Osteoblast (primary cell): ENCODE data around the gene AKAP7. TPM values are rescaled to one million over a fixed set of nuclear protein-coding genes. Genes with fewer than 3 reads are reported as not detected.
"Not testable (repeated sequence)": the region's sequence is repeated elsewhere in the genome, so short reads cannot be mapped to it uniquely, and the experiment has no call there.

Experiments
- DNase-seq: peaks from one replicate; pipeline ENCODE4 v3.0.0; 2011; ENCODE audit warnings: low spot score, mixed read lengths; ENCODE audit not compliant: insufficient read length; ENCODE audit errors: missing footprints
- H2AFZ ChIP-seq: 2 replicates; pipeline ENCODE4 v1.6.0; 2011; ENCODE audit warnings: mild to moderate bottlenecking, low read length
- H3K27ac ChIP-seq: 2 replicates; pipeline ENCODE4 v1.5.1; 2011; ENCODE audit warnings: mild to moderate bottlenecking, low read depth, low read length, moderate library complexity
- H3K27me3 ChIP-seq: 2 replicates; pipeline ENCODE4 v1.6.0; 2012; ENCODE audit warnings: mild to moderate bottlenecking, control low read depth, inconsistent platforms, low read length, moderate library complexity; ENCODE audit not compliant: insufficient read depth
- H3K36me3 ChIP-seq: 2 replicates; pipeline ENCODE4 v1.5.1; 2011; ENCODE audit warnings: mild to moderate bottlenecking, low read length, control low read depth, moderate library complexity; ENCODE audit not compliant: insufficient read depth
- H3K4me1 ChIP-seq: 2 replicates; pipeline ENCODE4 v1.5.1; 2011; ENCODE audit warnings: mild to moderate bottlenecking, low read length, control low read depth, moderate library complexity; ENCODE audit not compliant: insufficient read depth
- H3K4me2 ChIP-seq: 2 replicates; pipeline ENCODE4 v1.6.0; 2011; ENCODE audit warnings: mild to moderate bottlenecking, low read length; ENCODE audit not compliant: insufficient read depth
- H3K4me3 ChIP-seq: fragments of 200-600 bp; sonication (generic); 3 replicates; pipeline ENCODE4 v1.5.1; 2012; ENCODE audit warnings: mild to moderate bottlenecking, low read length, inconsistent platforms; ENCODE audit not compliant: insufficient read depth
- H3K79me2 ChIP-seq: 2 replicates; pipeline ENCODE4 v1.6.0; 2012; ENCODE audit warnings: mild to moderate bottlenecking, low read length, control low read depth, inconsistent platforms; ENCODE audit not compliant: insufficient read depth
- H3K9me3 ChIP-seq: 2 replicates; pipeline ENCODE4 v1.5.1; 2011; ENCODE audit warnings: low read depth, low read length, control low read depth
- H4K20me1 ChIP-seq: 2 replicates; pipeline ENCODE4 v1.6.0; 2012; ENCODE audit warnings: mild to moderate bottlenecking, low read length, control low read depth; ENCODE audit not compliant: insufficient read depth
- CTCF ChIP-seq: IDR thresholded peaks from 2 replicates; pipeline ENCODE4 v1.5.1; 2011; ENCODE audit warnings: mild to moderate bottlenecking, low read depth, low read length, moderate library complexity; ENCODE audit errors: extremely low read depth
- total RNA-seq: library from RNA; depleted of rRNA; stranded (reverse); fragments of >200 nt; gene quantifications from 2 replicates; pipeline ENCODE4 v1.2.3, GENCODE V29; 2012

Gene AKAP7
- total RNA-seq, 1 donor = 4.0 TPM

- TF ChIP-seq CTCF = no peak
- Histone ChIP-seq H3K27me3 (no peaks in the 10 kb centered on the region), H3K4me1 (no peaks in the 10 kb centered on the region), H3K36me3 (no peaks in the 10 kb centered on the region), H3K79me2 (no peaks in the 10 kb centered on the region), H3K9me3 (no peaks in the 10 kb centered on the region), H3K4me2 (no peak overlapping the region), H4K20me1 (no peaks in the 10 kb centered on the region), H3K27ac (no peak overlapping the region), H3K4me3 (no peak overlapping the region), H2AFZ (no peak overlapping the region)
- no peak for DNase-seq
Observed at GRCh38 chr6:131290955-131291354, 155.7 kb downstream of the AKAP7 start.

- TF ChIP-seq CTCF = no peak
- H3K9me3 ChIP-seq = no peaks in the 10 kb centered on the region
- H3K27me3 ChIP-seq = no peaks in the 10 kb centered on the region
- DNase-seq = no peak
- H3K27ac ChIP-seq = no peak overlapping the region
- no peaks in the 10 kb centered on the region for H3K79me2 ChIP-seq
- H3K4me3 ChIP-seq = no peak overlapping the region
- H2AFZ ChIP-seq = no peak overlapping the region
- no peak overlapping the region for H3K4me2 ChIP-seq
- no peaks in the 10 kb centered on the region for H3K4me1 ChIP-seq
- no peaks in the 10 kb centered on the region for H3K36me3 ChIP-seq
- H4K20me1 ChIP-seq = no peaks in the 10 kb centered on the region
Observed at GRCh38 chr6:131292145-131292938, 157.1 kb downstream of the AKAP7 start.

GRCh38 chr6:131293472-131293911, 158.2 kb downstream of the AKAP7 start:
- Histone ChIP-seq H3K4me3 (no peak overlapping the region), H4K20me1 (no peaks in the 10 kb centered on the region), H3K4me2 (no peak overlapping the region), H2AFZ (no peak overlapping the region), H3K27me3 (no peaks in the 10 kb centered on the region), H3K27ac (no peak overlapping the region), H3K9me3 (no peaks in the 10 kb centered on the region), H3K36me3 (no peaks in the 10 kb centered on the region), H3K4me1 (no peaks in the 10 kb centered on the region), H3K79me2 (no peaks in the 10 kb centered on the region)
- no peak for TF ChIP-seq CTCF
- no peak for DNase-seq

- Histone ChIP-seq H3K36me3 (no peaks in the 10 kb centered on the region), H3K4me1 (no peaks in the 10 kb centered on the region)
- TF ChIP-seq CTCF = no peak
Observed at GRCh38 chr6:131295081-131295480, 159.8 kb downstream of the AKAP7 start.

GRCh38 chr6:131300826-131301225, 165.6 kb downstream of the AKAP7 start:
- not testable (repeated sequence) for H4K20me1 ChIP-seq, H3K4me3 ChIP-seq, H3K27me3 ChIP-seq, H3K9me3 ChIP-seq, H3K4me1 ChIP-seq, DNase-seq, H3K79me2 ChIP-seq, H2AFZ ChIP-seq, H3K4me2 ChIP-seq, H3K36me3 ChIP-seq, H3K27ac ChIP-seq

More at GRCh38 chr6:131295081-131295480, 159.8 kb downstream of the AKAP7 start:
- Histone ChIP-seq H2AFZ (no peak overlapping the region), H3K27ac (no peak overlapping the region), H3K79me2 (no peaks in the 10 kb centered on the region), H4K20me1 (no peaks in the 10 kb centered on the region), H3K4me3 (no peak overlapping the region), H3K4me2 (no peak overlapping the region), H3K27me3 (no peaks in the 10 kb centered on the region), H3K9me3 (no peaks in the 10 kb centered on the region)
- no peak for DNase-seq
